Liver (tissue), 3 donors: Measurements from ENCODE around the gene PRTFDC1.

Experiments
- ATF3 ChIP-seq: IDR thresholded peaks from 2 replicates; pipeline ENCODE4 v1.6.1; 2016; ENCODE audit warnings: antibody characterized with exemption
- CTCF ChIP-seq: fragments of 150-350 bp; IDR thresholded peaks from 2 replicates; pipeline ENCODE4 v1.5.1; 2017; ENCODE audit warnings: improper control_type of control experiment, low read depth, low read length; ENCODE audit not compliant: missing input control
- FOXA2 ChIP-seq: IDR thresholded peaks from 2 replicates; pipeline ENCODE4 v1.6.1; 2016; ENCODE audit warnings: antibody characterized with exemption
- GABPA ChIP-seq, 2 donors: IDR thresholded peaks in 1 of 2; conservative IDR thresholded peaks in 1 of 2; 2 replicates each; pipeline ENCODE4 v1.6.1; 2016; ENCODE audit warnings: antibody characterized with exemption in 2 of 2, mild to moderate bottlenecking in 1 of 2, moderate library complexity in 1 of 2
- HNF4A ChIP-seq, 2 donors: conservative IDR thresholded peaks; 2 replicates each; pipeline ENCODE4 v1.6.1; 2016; ENCODE audit warnings: antibody characterized with exemption in 2 of 2, mild to moderate bottlenecking in 2 of 2
- JUND ChIP-seq, 2 donors: IDR thresholded peaks; 2 replicates each; pipeline ENCODE4 v1.6.1; 2016; ENCODE audit warnings: antibody characterized with exemption in 2 of 2
- MAX ChIP-seq: IDR thresholded peaks from 2 replicates; pipeline ENCODE4 v1.6.1; 2016; ENCODE audit warnings: antibody characterized with exemption
- NR2F2 ChIP-seq: IDR thresholded peaks from 2 replicates; pipeline ENCODE4 v1.6.1; 2016; ENCODE audit warnings: antibody characterized with exemption
- RAD21 ChIP-seq, 2 donors: IDR thresholded peaks; 2 replicates each; pipeline ENCODE4 v1.6.1; 2016; ENCODE audit warnings: antibody characterized with exemption in 2 of 2, mild to moderate bottlenecking in 2 of 2
- REST ChIP-seq: IDR thresholded peaks from 2 replicates; pipeline ENCODE4 v1.6.1; 2016; ENCODE audit warnings: antibody characterized with exemption, mild to moderate bottlenecking
- SP1 ChIP-seq: IDR thresholded peaks from 2 replicates; pipeline ENCODE4 v1.6.1; 2018; ENCODE audit warnings: antibody characterized with exemption, mild to moderate bottlenecking
- TAF1 ChIP-seq: conservative IDR thresholded peaks from 2 replicates; pipeline ENCODE4 v1.6.1; 2016; ENCODE audit warnings: antibody characterized with exemption, mild to moderate bottlenecking
- YY1 ChIP-seq: IDR thresholded peaks from 2 replicates; pipeline ENCODE4 v1.6.1; 2016; ENCODE audit warnings: antibody characterized with exemption, mild to moderate bottlenecking
- ZBTB33 ChIP-seq: IDR thresholded peaks from 2 replicates; pipeline ENCODE4 v1.6.1; 2016; ENCODE audit warnings: antibody characterized with exemption
- donor health status: healthy.
- donor health status: healthy.

DNA sequence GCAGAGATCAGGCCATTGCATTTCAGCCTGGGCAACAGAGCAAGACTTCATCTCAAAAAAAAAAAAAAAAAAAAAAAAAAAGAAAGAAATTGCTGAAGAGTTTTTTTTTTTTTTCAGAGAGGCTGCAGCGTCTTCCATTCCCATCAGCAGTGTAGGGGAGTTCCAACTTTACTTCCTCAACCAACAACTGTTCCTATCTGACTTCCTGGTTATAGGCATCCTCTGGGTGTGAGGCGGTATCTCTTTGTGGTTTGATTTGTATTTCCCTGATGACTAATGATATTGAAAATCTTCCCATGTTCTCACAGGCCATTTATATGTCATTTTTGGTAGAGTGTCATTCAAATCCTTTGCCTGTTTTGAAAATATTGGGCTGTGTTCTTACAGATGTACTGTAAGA lies 40.2 kb downstream of the PRTFDC1 start:
- TF ChIP-seq JUND (IDR thresholded peaks at IDR 0.05) (no peak), REST (no peak), RAD21 (IDR thresholded peaks at IDR 0.05) (no peak), SP1 (no peak), CTCF (no peak), MAX (no peak), ATF3 (no peak), TAF1 (no peak), YY1 (no peak), GABPA (IDR thresholded peaks at IDR 0.05 in 1 of 2, conservative IDR thresholded peaks at IDR 0.05 in 1 of 2) (no peak), HNF4A (conservative IDR thresholded peaks at IDR 0.05) (no peak), ZBTB33 (no peak), FOXA2 (no peak), NR2F2 (no peak)
